ENCODE data around the gene CCR7.
A peak's percentile ranks its signal among the peaks of the same experiment; 100 is the strongest.

CCR7 gene

DNA sequence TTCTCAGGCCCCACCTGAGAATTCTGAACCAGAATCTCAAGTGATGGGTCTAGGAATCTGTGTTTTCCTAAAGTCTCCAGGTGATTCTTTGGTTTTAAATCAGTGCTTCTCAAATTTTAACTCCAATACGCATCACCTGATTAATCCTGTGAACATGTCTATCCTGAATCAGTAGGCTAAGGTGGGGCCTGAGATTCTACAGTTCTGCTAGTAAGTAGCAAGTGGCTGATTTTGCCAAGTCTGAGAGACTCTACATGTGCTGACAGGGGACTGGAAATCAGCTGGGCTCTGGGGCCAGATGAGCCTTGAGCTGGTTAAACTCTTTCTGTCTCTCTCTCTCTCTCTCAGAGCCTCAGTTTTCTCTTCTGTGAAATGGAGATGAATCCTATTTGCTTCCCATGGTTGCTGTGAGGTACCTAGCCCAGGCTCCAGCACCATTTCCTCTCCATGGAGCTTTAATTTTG, 9.0 kb downstream of the CCR7 start:
- Mint-ChIP-seq H3K4me3 (peak overlapping the region in 1 of 3 experiments; percentile 65), H3K9me3 (no peaks in the 10 kb centered on the region), H3K36me3 (ENCODE audit: low read depth) (no peaks in the 10 kb centered on the region), H3K27me3 (ENCODE audit: low read depth) (peaks cover 12% of the 10 kb centered on the region), H3K27ac (peak overlapping the region; percentile 80 to 98 (median 98)), H3K4me1 (peaks cover 96% of the 10 kb centered on the region)
- TF ChIP-seq, protein P1, sequence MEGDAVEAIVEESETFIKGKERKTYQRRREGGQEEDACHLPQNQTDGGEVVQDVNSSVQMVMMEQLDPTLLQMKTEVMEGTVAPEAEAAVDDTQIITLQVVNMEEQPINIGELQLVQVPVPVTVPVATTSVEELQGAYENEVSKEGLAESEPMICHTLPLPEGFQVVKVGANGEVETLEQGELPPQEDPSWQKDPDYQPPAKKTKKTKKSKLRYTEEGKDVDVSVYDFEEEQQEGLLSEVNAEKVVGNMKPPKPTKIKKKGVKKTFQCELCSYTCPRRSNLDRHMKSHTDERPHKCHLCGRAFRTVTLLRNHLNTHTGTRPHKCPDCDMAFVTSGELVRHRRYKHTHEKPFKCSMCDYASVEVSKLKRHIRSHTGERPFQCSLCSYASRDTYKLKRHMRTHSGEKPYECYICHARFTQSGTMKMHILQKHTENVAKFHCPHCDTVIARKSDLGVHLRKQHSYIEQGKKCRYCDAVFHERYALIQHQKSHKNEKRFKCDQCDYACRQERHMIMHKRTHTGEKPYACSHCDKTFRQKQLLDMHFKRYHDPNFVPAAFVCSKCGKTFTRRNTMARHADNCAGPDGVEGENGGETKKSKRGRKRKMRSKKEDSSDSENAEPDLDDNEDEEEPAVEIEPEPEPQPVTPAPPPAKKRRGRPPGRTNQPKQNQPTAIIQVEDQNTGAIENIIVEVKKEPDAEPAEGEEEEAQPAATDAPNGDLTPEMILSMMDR (IDR thresholded peaks at IDR 0.05; ENCODE audit: unreplicated experiment in 3 of 3) = no peak

DNA sequence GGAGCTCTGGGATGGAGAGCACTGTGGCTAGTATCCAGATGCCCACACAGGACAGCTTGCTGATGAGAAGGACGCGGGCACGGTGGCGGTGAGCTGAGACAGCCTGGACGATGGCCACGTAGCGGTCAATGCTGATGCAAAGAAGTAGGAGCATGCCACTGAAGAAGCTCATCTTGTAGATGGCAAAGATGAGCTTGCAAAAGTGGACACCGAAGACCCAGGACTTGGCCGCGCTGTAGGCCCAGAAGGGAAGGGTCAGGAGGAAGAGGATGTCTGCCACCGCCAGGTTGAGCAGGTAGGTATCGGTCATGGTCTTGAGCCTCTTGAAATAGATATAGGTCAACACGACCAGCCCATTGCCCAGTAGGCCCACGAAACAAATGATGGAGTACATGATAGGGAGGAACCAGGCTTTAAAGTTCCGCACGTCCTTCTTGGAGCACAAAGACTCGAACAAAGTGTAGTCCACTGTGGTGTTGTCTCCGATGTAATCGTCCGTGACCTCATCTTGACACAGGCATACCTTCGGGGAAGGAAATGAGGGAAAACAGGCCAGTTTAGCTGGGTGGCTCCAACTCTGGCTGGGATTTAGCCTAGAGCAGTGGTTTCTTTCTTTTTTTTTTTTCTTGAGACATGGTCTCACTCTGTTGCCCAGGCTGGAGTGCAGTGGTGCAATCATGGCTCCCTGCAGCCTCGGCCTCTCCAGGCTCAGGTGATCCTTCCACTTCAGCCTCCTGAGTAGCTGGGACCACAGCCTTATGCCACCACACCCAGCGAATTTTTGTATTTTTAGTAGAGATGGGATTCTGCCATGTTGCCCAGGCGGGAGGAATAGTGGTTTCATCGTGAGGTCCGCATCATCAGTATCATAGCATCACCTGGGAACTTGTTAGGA, 9.7 kb downstream of the CCR7 start:
- peaks cover 97% of the 10 kb centered on the region for H3K4me1 Mint-ChIP-seq
- H3K27ac Mint-ChIP-seq = peak overlapping the region in 2 of 3 experiments; percentile 98

DNA sequence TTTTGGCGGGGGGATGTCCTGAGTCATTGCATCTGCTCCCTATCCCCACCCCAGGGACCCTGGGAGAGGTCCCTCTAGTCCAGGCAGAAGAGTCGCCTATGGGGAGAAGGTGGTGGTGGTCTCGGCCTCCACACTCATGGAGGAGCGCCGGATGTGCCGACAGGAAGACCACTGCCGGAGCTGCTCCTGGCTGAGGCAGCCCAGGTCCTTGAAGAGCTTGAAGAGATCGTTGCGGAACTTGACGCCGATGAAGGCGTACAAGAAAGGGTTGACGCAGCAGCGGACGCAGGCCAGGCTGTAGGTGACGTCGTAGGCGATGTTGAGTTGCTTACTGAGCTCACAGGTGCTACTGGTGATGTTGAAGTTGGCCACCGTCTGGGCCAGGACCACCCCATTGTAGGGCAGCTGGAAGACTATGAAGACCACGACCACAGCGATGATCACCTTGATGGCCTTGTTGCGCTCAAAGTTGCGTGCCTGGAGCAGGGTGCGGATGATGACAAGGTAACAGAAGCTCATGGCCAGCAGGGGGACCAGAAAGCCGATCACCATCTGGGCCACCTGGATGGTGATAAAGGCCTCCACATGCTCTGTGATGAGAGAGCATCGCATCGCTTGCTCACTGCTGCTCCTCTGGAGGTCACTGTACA, 10.5 kb downstream of the CCR7 start:
- no peaks in the 10 kb centered on the region for H3K9me3 Mint-ChIP-seq
- peak overlapping the region; percentile 69 to 98 (median 92) for H3K27ac Mint-ChIP-seq
- no peaks in the 10 kb centered on the region for H3K36me3 Mint-ChIP-seq (ENCODE audit: low read depth)
- TF ChIP-seq, protein P1 (IDR thresholded peaks at IDR 0.05; ENCODE audit: unreplicated experiment in 3 of 3) = no peak
- peak overlapping the region in 1 of 3 experiments; percentile 72 for H3K4me3 Mint-ChIP-seq
- H3K27me3 Mint-ChIP-seq (ENCODE audit: low read depth) = peaks cover 5% of the 10 kb centered on the region
- peaks cover 97% of the 10 kb centered on the region for H3K4me1 Mint-ChIP-seq

More for the DNA sequence above, 9.7 kb downstream of the CCR7 start:
- Mint-ChIP-seq H3K27me3 (ENCODE audit: low read depth) (peaks cover 5% of the 10 kb centered on the region), H3K36me3 (ENCODE audit: low read depth) (no peaks in the 10 kb centered on the region), H3K4me3 (peak overlapping the region in 1 of 3 experiments; percentile 26), H3K9me3 (no peaks in the 10 kb centered on the region)
- TF ChIP-seq, protein P1 (IDR thresholded peaks at IDR 0.05; ENCODE audit: unreplicated experiment in 3 of 3) = no peak

DNA sequence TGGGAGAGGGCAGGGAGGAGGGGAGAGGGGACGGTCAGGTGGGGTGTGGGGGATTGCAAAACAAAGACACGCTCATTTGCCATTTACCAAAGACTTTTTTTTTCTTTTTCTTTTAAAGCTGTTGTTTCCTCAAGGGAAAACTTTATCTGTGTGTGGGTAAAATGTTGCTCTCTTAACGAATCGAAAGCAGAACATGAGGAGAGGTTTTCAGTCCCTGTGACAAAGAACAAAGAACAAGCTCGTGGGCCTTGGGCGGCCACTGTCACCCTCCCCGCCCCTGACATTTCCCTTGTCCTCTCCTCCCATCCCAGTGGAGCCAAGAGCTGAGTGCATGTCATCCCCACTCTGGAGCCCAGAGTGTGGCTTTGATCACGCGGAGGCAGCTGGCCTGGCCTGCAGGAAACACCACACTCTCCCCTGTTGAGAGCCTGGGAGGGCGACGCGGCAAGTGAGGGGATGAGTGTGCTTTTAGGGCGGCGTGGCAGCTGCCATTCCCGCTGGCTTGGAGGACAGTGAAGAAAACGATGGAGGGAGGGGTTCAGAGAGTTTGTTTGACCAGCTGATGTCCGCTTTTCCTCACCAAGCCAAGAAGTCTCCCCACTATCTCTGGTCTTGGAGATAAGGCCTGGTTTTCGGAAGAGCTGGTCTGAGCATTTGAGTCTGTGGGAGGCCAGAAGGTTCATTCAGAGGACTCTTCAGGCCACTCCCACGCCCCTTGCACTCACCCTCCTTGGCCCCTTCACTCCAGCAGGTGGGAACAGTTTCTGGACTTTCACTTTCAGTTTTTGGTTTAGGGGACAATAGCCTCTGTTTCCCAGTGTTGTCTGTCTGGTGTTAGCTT, 11.4 kb downstream of the CCR7 start:
- Mint-ChIP-seq H3K4me3 (peak overlapping the region in 1 of 3 experiments; percentile 72), H3K27ac (peak overlapping the region; percentile 69 to 98 (median 92)), H3K27me3 (ENCODE audit: low read depth) (peaks cover 5% of the 10 kb centered on the region), H3K36me3 (ENCODE audit: low read depth) (no peaks in the 10 kb centered on the region), H3K9me3 (no peaks in the 10 kb centered on the region), H3K4me1 (peaks cover 97% of the 10 kb centered on the region)
- TF ChIP-seq, protein P1 (IDR thresholded peaks at IDR 0.05; ENCODE audit: unreplicated experiment in 3 of 3) = no peak

DNA sequence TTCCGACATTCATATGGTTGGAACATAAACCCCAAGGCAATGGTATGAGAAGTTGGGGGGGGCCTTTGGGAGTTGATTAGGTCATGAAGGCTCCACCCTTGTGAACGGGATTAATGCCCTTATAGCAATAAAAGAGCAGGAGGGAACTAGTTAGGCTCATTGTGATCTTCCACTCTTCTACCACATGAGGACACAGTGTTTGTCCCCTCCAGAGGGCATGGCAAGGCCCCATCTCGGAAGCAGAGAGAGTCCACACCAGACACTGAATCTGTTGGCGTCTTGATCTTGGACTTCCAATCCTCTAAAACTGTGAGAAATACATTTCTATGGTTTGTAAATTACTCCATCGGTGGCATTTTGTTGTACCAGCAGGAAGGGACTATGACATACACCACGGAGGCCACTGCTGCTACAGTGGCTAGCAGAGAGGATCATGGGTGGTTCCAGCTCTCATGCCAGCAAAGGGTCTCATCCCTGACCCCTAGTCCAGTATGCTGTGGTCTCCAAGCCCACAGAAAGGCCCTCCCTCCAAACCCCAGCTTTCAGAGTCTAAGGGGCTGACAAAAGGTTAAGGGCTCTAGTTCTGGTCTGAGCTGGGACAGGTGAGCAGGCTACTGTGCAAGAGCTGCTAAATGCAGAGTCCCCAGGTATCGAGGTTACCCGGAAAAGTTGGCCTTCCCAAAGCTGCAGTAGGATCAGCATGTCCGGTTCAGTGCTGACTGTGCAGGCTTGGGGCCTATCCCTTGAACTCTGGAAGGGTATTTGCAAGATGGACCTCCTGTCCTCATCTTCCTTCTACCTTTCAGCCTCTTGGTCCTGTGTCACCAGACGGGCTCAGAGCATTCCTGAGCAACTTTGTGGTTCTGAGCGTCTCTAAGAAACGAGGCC, 12.2 kb downstream of the CCR7 start:
- peaks cover 97% of the 10 kb centered on the region for H3K4me1 Mint-ChIP-seq

More for the DNA sequence above, 12.2 kb downstream of the CCR7 start:
- Mint-ChIP-seq H3K36me3 (ENCODE audit: low read depth) (no peaks in the 10 kb centered on the region), H3K4me3 (peak overlapping the region in 1 of 3 experiments; percentile 80), H3K27me3 (ENCODE audit: low read depth) (peaks cover 5% of the 10 kb centered on the region), H3K27ac (peak overlapping the region; percentile 69 to 98 (median 96)), H3K9me3 (no peaks in the 10 kb centered on the region)
- TF ChIP-seq, protein P1 (IDR thresholded peaks at IDR 0.05; ENCODE audit: unreplicated experiment in 3 of 3) = no peak

All from nephron (organoid).